GM13977 (cell line): ENCODE measurements around the gene PRPS1.
A peak's percentile ranks its signal among the peaks of the same experiment; 100 is the strongest.

ENCODE experiments used
- DNase-seq: peaks from one replicate; pipeline ENCODE4 v3.0.0; 2012; ENCODE audit warnings: low spot score
- CTCF ChIP-seq: IDR thresholded peaks from 2 replicates; pipeline ENCODE4 v1.5.1; 2012; ENCODE audit warnings: mild to moderate bottlenecking, control low read depth; ENCODE audit not compliant: insufficient read depth; ENCODE audit errors: extremely low read depth, missing control alignments
- in situ Hi-C: fragments of 300-500 bp; cut with MboI; formaldehyde crosslinking; loops from one replicate; pipeline ENCODE4 v1.12.0; 2022; ENCODE audit warnings: low sequenced_read_pairs, low pct_unique_long_range_greater_than_20kb, mixed read lengths, inconsistent platforms; ENCODE audit not compliant: unreplicated experiment

The PRPS1 gene

GRCh38 chrX:107648332-107648731 lies 20.0 kb downstream of the PRPS1 start:
- DNase-seq: no peak
- in situ Hi-C loops: no loop called here
- TF ChIP-seq CTCF: no peak

DNA sequence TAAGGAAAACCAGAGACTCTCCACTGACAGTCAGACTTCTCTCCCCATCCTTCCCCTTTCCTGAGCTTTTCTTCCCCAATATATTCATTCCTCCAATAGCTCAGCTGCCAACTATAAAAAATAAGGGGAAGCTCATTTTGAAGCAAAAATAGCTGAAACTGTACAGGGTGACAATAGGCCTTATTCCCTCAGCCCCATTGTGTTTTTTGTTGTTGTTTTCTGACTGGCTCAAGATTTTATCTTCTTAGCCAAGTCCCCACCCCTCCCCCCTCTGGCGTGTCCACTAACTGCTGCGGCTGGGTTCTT lies 26.2 kb downstream of the PRPS1 start:
- no peak for DNase-seq
- in situ Hi-C loops: no loop called here
- no peak for TF ChIP-seq CTCF

DNA sequence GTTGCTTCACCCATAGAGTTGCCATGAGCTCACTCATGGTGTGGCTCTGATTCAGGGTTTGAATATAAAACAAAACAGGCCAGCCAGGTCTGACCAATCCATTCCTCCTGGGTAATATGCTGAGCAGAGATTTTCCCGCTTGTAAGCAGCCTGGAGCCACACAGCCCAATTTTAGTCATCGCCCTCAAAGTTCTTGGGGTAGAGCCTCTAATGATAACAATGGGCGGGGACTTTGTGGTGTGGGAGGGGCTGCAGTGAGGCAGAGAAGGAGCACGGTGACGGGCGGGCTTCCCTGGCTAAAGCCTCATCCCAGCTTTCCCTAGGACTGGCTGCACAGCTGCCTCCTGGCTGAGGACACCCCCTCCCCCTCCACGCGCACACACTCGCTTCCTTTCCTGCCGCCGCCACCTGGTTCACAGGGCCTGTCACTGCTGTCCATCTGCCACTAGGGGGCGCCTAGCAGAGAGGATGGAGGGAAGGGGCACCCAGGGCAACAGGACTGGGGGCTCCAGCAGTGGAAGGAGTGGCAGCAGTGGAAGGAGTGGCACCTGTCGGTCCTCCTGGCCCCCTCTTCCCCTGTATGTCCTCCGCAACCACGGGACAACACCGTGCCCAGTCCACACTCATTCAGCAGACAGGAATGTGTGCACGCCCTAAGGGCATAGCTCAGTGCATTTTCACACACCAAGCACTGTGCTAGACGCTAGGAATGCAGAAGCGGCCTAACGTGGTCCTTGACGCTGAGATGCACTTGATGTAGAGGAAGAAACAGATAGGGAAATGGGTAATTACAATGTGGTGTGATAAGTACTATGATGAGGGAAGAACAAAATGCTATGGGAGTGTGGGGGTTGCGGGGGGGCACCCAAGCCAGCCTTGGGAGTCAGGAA lies 26.8 kb downstream of the PRPS1 start:
- in situ Hi-C loops: loop anchor here (5.0 kb wide), 1 partner anchor 122 kb away; the partner anchor contains the start of genes NCBP2L and TSC22D3
- peak; percentile 44 for DNase-seq
- TF ChIP-seq CTCF: peak; percentile 89

DNA sequence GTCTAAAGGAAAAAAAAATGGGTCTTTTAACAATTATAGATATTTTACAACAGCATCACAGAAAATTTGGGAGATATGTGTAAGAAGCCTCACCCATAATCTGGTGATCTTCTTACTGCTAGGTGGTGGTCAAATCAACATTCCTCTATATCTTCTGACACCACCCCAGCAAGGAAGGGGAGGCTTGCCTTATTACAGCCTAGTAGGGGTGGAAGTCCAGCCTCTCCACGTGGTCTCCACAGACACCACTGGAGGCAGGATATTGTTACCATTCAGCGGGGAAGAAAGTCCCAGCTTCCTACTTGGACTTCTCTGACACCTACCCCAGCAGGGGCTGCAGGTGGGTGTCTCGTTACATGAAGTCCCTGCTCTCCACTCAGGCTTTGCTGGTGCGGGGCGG lies 28.7 kb downstream of the PRPS1 start:
- no peak for TF ChIP-seq CTCF
- no peak for DNase-seq
- in situ Hi-C loops: loop anchor here (5.0 kb wide), 1 partner anchor 120 kb away; the partner anchor contains the start of genes NCBP2L and TSC22D3

GRCh38 chrX:107658660-107659059 lies 30.4 kb downstream of the PRPS1 start:
- no peak for TF ChIP-seq CTCF
- in situ Hi-C loops: loop anchor here (5.0 kb wide), 1 partner anchor 119 kb away; the partner anchor contains the start of genes NCBP2L and TSC22D3
- no peak for DNase-seq

DNA sequence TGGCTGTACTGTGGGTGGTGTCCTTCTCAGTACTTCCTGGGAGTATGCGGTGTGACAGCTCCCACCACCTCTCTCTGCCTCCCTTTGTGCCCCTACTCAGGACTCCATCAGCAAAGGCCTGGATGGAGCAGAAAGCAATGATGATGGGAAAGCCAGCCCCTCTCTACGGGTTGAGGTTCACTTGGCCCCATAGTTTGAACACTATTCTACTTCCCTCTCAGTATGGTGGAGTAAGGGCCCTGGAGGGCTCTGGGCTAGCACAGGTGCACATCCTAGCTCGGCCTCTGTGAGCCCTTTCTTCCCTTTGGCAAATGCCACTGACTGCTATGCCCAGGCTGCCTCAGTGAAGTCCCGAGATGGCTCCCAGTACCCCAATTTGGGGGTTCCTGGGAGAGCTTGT lies 31.0 kb downstream of the PRPS1 start:
- TF ChIP-seq CTCF: no peak
- no peak for DNase-seq
- in situ Hi-C loops: loop anchor here (5.0 kb wide), 1 partner anchor 118 kb away; the partner anchor contains the start of genes NCBP2L and TSC22D3
